ENCODE data around the gene MORN5. TPM values are rescaled to one million over a fixed set of nuclear protein-coding genes. Genes with fewer than 3 reads are reported as not detected.

The MORN5 gene
- total and polyA plus RNA-seq, 2 donors from 2014 or later = 1.6 to 5.6 TPM

DNA sequence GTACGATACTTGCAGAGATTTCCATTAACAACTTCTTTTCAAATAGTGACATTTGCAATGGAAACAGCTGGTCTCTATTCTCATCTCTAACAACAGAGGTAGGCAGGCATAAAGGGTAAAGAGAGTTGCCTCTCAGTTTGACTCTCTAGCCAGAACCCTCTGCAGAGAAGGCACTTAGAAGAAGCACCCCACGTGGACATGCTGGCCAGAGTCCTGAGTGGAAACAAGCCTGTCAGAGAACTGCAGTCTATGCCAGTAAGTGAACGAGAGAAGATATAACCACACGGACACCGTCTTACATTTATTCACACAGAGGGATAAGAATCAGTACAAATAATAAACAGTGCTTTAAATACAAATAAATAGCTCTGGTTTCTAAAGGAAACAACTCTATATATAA lies 80.0 kb downstream of the MORN5 start:
- Histone ChIP-seq H3K9me3 (ENCODE audit: control insufficient read depth in 2 of 3, insufficient read depth in 1 of 3, low read length in 3 of 3) (no peaks in the 10 kb centered on the region), H3K9ac (ENCODE audit: low read length in 3 of 3) (no peak overlapping the region), H3K36me3 (ENCODE audit: control insufficient read depth in 2 of 3, insufficient read depth in 3 of 3, low read length in 3 of 3) (peaks cover 10 to 46% (median 28%) of the 10 kb centered on the region in 3 donors), H3K27me3 (ENCODE audit: control insufficient read depth, insufficient read depth, low read length) (no peaks in the 10 kb centered on the region), H3K27ac (ENCODE audit: low read depth in 2 of 2, low read length in 2 of 2) (no peak overlapping the region), H3K4me3 (ENCODE audit: low read length in 3 of 3) (no peak overlapping the region), H3K4me1 (ENCODE audit: control insufficient read depth in 2 of 3, insufficient read depth in 2 of 3, low read depth in 1 of 3, low read length in 3 of 3) (no peaks in the 10 kb centered on the region)
- DNase-seq (no peak), FAIRE-seq (no peak)
- TF ChIP-seq, protein P1, sequence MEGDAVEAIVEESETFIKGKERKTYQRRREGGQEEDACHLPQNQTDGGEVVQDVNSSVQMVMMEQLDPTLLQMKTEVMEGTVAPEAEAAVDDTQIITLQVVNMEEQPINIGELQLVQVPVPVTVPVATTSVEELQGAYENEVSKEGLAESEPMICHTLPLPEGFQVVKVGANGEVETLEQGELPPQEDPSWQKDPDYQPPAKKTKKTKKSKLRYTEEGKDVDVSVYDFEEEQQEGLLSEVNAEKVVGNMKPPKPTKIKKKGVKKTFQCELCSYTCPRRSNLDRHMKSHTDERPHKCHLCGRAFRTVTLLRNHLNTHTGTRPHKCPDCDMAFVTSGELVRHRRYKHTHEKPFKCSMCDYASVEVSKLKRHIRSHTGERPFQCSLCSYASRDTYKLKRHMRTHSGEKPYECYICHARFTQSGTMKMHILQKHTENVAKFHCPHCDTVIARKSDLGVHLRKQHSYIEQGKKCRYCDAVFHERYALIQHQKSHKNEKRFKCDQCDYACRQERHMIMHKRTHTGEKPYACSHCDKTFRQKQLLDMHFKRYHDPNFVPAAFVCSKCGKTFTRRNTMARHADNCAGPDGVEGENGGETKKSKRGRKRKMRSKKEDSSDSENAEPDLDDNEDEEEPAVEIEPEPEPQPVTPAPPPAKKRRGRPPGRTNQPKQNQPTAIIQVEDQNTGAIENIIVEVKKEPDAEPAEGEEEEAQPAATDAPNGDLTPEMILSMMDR (IDR thresholded peaks at IDR 0.05; ENCODE audit: borderline replicate concordance, extremely low read depth, insufficient read depth) = no peak
- intact Hi-C loops (cut with DNase I) = no loop called here

GRCh38 chr9:122244349-122244748 lies 84.6 kb downstream of the MORN5 start:
- FAIRE-seq (no peak), DNase-seq (no peak)
- Histone ChIP-seq H3K27ac (ENCODE audit: low read depth in 2 of 2, low read length in 2 of 2) (no peak overlapping the region), H3K9me3 (ENCODE audit: control insufficient read depth in 2 of 3, insufficient read depth in 1 of 3, low read length in 3 of 3) (no peaks in the 10 kb centered on the region), H3K4me1 (ENCODE audit: control insufficient read depth in 2 of 3, insufficient read depth in 2 of 3, low read depth in 1 of 3, low read length in 3 of 3) (no peaks in the 10 kb centered on the region), H3K4me3 (ENCODE audit: low read length in 3 of 3) (no peak overlapping the region), H3K27me3 (ENCODE audit: control insufficient read depth, insufficient read depth, low read length) (no peaks in the 10 kb centered on the region), H3K9ac (ENCODE audit: low read length in 3 of 3) (no peak overlapping the region), H3K36me3 (ENCODE audit: control insufficient read depth in 2 of 3, insufficient read depth in 3 of 3, low read length in 3 of 3) (peaks cover 17 to 60% (median 46%) of the 10 kb centered on the region in 3 donors)
- TF ChIP-seq, protein P1 (IDR thresholded peaks at IDR 0.05; ENCODE audit: borderline replicate concordance, extremely low read depth, insufficient read depth) = no peak
- intact Hi-C loops (cut with DNase I) = no loop called here

DNA sequence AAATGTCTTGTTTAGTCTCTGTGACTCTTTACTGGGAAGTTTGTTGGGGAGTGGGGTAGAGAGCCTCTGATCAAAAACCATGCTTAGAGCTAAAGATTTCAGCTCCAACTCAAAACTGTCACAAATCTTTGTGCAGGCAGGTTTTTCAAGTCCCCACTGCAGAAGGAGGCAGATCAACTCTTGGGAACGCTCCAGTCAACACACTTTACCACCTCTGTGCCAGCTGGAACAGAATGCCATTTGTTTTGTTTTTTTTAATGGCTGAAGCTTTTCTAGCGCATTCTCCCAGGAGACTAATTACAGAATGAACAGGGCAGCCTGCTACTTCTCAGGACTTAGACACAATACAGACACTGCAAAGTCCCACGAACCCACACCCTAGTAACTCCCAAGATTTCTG lies 87.0 kb downstream of the MORN5 start:
- Histone ChIP-seq H3K9me3 (ENCODE audit: control insufficient read depth in 2 of 3, insufficient read depth in 1 of 3, low read length in 3 of 3) (no peaks in the 10 kb centered on the region), H3K4me3 (ENCODE audit: low read length in 3 of 3) (no peak overlapping the region), H3K4me1 (ENCODE audit: control insufficient read depth in 2 of 3, insufficient read depth in 2 of 3, low read depth in 1 of 3, low read length in 3 of 3) (no peaks in the 10 kb centered on the region), H3K9ac (ENCODE audit: low read length in 3 of 3) (no peak overlapping the region), H3K27ac (ENCODE audit: low read depth in 2 of 2, low read length in 2 of 2) (no peak overlapping the region), H3K36me3 (ENCODE audit: control insufficient read depth in 2 of 3, insufficient read depth in 3 of 3, low read length in 3 of 3) (peaks cover 18 to 50% (median 43%) of the 10 kb centered on the region in 3 donors), H3K27me3 (ENCODE audit: control insufficient read depth, insufficient read depth, low read length) (no peaks in the 10 kb centered on the region)
- TF ChIP-seq, protein P1 (IDR thresholded peaks at IDR 0.05; ENCODE audit: borderline replicate concordance, extremely low read depth, insufficient read depth) = no peak
- FAIRE-seq (no peak), DNase-seq (no peak)
- intact Hi-C loops (cut with DNase I) = no loop called here

GRCh38 chr9:122248448-122248865 lies 88.7 kb downstream of the MORN5 start:
- Histone ChIP-seq H3K36me3 (ENCODE audit: control insufficient read depth in 2 of 3, insufficient read depth in 3 of 3, low read length in 3 of 3) (peaks cover 15 to 40% (median 38%) of the 10 kb centered on the region in 3 donors), H3K4me1 (ENCODE audit: control insufficient read depth in 2 of 3, insufficient read depth in 2 of 3, low read depth in 1 of 3, low read length in 3 of 3) (no peaks in the 10 kb centered on the region), H3K27me3 (ENCODE audit: control insufficient read depth, insufficient read depth, low read length) (no peaks in the 10 kb centered on the region), H3K9me3 (ENCODE audit: control insufficient read depth in 2 of 3, insufficient read depth in 1 of 3, low read length in 3 of 3) (no peaks in the 10 kb centered on the region), H3K4me3 (ENCODE audit: low read length in 3 of 3) (no peak overlapping the region), H3K27ac (ENCODE audit: low read depth in 2 of 2, low read length in 2 of 2) (no peak overlapping the region), H3K9ac (ENCODE audit: low read length in 3 of 3) (no peak overlapping the region)
- FAIRE-seq (no peak), DNase-seq (no peak)
- TF ChIP-seq, protein P1 (IDR thresholded peaks at IDR 0.05; ENCODE audit: borderline replicate concordance, extremely low read depth, insufficient read depth) = no peak
- intact Hi-C loops (cut with DNase I) = no loop called here

Data from kidney (tissue), 14 donors.